GM19372 (cell line): ENCODE data around the gene RUSC2.
"Not testable (repeated sequence)": the region's sequence is repeated elsewhere in the genome, so short reads cannot be mapped to it uniquely, and the experiment has no call there.

Experiments used
- ATAC-seq: cut with Tn5 transposase; IDR thresholded peaks from one replicate; pipeline ENCODE4 v1.9.1; 2021; ENCODE audit warnings: mild to moderate bottlenecking, low read depth, moderate library complexity; ENCODE audit not compliant: unreplicated experiment

RUSC2 gene

GRCh38 chr9:35489313-35490154, at the start of gene RUSC2:
TSS of gene RUSC2 (plus strand) at chr9:35490111. CDS start at chr9:35546522, 56,411 bp downstream.
- no peak for ATAC-seq

GRCh38 chr9:35446012-35446411, 43.9 kb upstream of the RUSC2 start:
- ATAC-seq: no peak

GRCh38 chr9:35448496-35448895, 41.4 kb upstream of the RUSC2 start:
- ATAC-seq: no peak

- ATAC-seq: no peak
Observed at GRCh38 chr9:35452481-35452880, 37.4 kb upstream of the RUSC2 start.

- no peak for ATAC-seq
Observed at GRCh38 chr9:35453786-35454185, 36.1 kb upstream of the RUSC2 start.

GRCh38 chr9:35464141-35465025, 25.5 kb upstream of the RUSC2 start:
- no peak for ATAC-seq

- ATAC-seq: no peak
Observed at GRCh38 chr9:35470340-35470739, 19.6 kb upstream of the RUSC2 start.

GRCh38 chr9:35470894-35471293, 19.0 kb upstream of the RUSC2 start:
- no peak for ATAC-seq

- no peak for ATAC-seq
Observed at GRCh38 chr9:35476596-35476995, 13.3 kb upstream of the RUSC2 start.

GRCh38 chr9:35477211-35477855, 12.6 kb upstream of the RUSC2 start:
- ATAC-seq: not testable (repeated sequence)

GRCh38 chr9:35478871-35479270, 11.0 kb upstream of the RUSC2 start:
- no peak for ATAC-seq

GRCh38 chr9:35481347-35481975, 8.4 kb upstream of the RUSC2 start:
- ATAC-seq: no peak

GRCh38 chr9:35482071-35482470, 7.8 kb upstream of the RUSC2 start:
- ATAC-seq: no peak

GRCh38 chr9:35484406-35484805, 5.5 kb upstream of the RUSC2 start:
- no peak for ATAC-seq

- no peak for ATAC-seq
Observed at GRCh38 chr9:35487081-35487480, 2.8 kb upstream of the RUSC2 start.

- ATAC-seq: no peak
Observed at GRCh38 chr9:35488021-35488420, 1.9 kb upstream of the RUSC2 start.

GRCh38 chr9:35488566-35489312, 1.2 kb upstream of the RUSC2 start:
- ATAC-seq: no peak

- ATAC-seq: no peak
Observed at GRCh38 chr9:35490155-35490909, 421 bp downstream of the RUSC2 start.

- no peak for ATAC-seq
Observed at GRCh38 chr9:35490910-35491465, 1.1 kb downstream of the RUSC2 start.
